ENCODE results near the gene DRC3.
A peak's percentile ranks its signal among the peaks of the same experiment; 100 is the strongest.

- TF ChIP-seq CTCF (IDR thresholded peaks at IDR 0.05) (peak in 4 of 5 experiments; percentile 15 to 71 (median 39)), POLR2A (IDR thresholded peaks at IDR 0.05) (peak; percentile 89 to 94), EP300 (IDR thresholded peaks at IDR 0.05) (peak; percentile 62 to 96)
Observed at GRCh38 chr17:17972126-17972951, at the start of gene DRC3, which contains the start of gene TOM1L2.
